GM13977 (cell line): ENCODE data around the gene DCTN5.

Experiments
- DNase-seq: peaks from one replicate; pipeline ENCODE4 v3.0.0; 2012; ENCODE audit warnings: low spot score
- CTCF ChIP-seq: IDR thresholded peaks from 2 replicates; pipeline ENCODE4 v1.5.1; 2012; ENCODE audit warnings: mild to moderate bottlenecking, control low read depth; ENCODE audit not compliant: insufficient read depth; ENCODE audit errors: extremely low read depth, missing control alignments
- in situ Hi-C: fragments of 300-500 bp; cut with MboI; formaldehyde crosslinking; loops from one replicate; pipeline ENCODE4 v1.12.0; 2022; ENCODE audit warnings: low sequenced_read_pairs, low pct_unique_long_range_greater_than_20kb, mixed read lengths, inconsistent platforms; ENCODE audit not compliant: unreplicated experiment

DCTN5 gene

GRCh38 chr16:23724785-23725131 is 83.5 kb downstream of the DCTN5 start:
- in situ Hi-C loops: no loop called here
- DNase-seq: no peak
- no peak for TF ChIP-seq CTCF

- no peak for TF ChIP-seq CTCF
- no peak for DNase-seq
- in situ Hi-C loops: no loop called here
Measured at GRCh38 chr16:23726710-23727109, 85.4 kb downstream of the DCTN5 start.
